ENCODE results near the gene FGF16. TPM values are rescaled to one million over a fixed set of nuclear protein-coding genes. Genes with fewer than 3 reads are reported as not detected.

FGF16 gene
- polyA plus RNA-seq, 3 donors, result not detected

DNA sequence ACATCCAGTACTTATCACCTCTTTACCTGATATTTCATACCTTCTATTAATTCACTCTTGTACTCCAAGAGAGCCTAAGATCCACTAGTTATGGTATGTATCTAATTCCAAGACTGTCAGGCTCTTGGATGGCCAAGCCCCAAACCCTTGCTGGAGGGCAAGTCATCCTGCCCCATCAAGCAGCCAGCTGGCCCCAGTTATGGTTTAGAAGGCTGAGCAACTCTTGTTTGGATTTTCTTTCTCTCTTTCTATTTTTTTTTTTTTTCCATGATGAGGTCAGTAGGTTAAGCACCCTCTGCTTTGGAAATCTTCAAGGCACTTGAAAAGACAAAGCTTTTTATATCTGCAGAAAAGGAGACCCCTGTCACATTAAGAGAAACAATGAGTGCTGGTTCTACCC lies 10.9 kb upstream of the FGF16 start:
- no peaks in the 10 kb centered on the region for H3K4me1 ChIP-seq (ENCODE audit: control insufficient read depth in 1 of 2, insufficient read depth in 2 of 2, low read length in 2 of 2)
- H2AFZ ChIP-seq (ENCODE audit: insufficient read depth, low read depth, low read length, poor library complexity, severe bottlenecking), result no peak overlapping the region
- peaks cover 2% of the 10 kb centered on the region for H3K4me1 Mint-ChIP-seq
- DNase-seq, result no peak
- TF ChIP-seq, protein P1, sequence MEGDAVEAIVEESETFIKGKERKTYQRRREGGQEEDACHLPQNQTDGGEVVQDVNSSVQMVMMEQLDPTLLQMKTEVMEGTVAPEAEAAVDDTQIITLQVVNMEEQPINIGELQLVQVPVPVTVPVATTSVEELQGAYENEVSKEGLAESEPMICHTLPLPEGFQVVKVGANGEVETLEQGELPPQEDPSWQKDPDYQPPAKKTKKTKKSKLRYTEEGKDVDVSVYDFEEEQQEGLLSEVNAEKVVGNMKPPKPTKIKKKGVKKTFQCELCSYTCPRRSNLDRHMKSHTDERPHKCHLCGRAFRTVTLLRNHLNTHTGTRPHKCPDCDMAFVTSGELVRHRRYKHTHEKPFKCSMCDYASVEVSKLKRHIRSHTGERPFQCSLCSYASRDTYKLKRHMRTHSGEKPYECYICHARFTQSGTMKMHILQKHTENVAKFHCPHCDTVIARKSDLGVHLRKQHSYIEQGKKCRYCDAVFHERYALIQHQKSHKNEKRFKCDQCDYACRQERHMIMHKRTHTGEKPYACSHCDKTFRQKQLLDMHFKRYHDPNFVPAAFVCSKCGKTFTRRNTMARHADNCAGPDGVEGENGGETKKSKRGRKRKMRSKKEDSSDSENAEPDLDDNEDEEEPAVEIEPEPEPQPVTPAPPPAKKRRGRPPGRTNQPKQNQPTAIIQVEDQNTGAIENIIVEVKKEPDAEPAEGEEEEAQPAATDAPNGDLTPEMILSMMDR (IDR thresholded peaks at IDR 0.05), result no peak
- no peak overlapping the region for H3K4me3 Mint-ChIP-seq
- H3K27ac ChIP-seq (ENCODE audit: low read depth in 1 of 2, low read length in 2 of 2), result no peak overlapping the region
- intact Hi-C loops (cut with micrococcal nuclease), result no loop called here
- H3K27ac Mint-ChIP-seq, result peak overlapping the region in 1 of 7 donors; percentile 42
- H3K36me3 Mint-ChIP-seq, result no peaks in the 10 kb centered on the region
- H3K4me2 ChIP-seq (replicated peaks; ENCODE audit: extremely low read depth, low read length, poor library complexity, severe bottlenecking), result no peak overlapping the region
- H3K9me3 ChIP-seq (replicated peaks in 1 of 2; ENCODE audit: control insufficient read depth in 1 of 2, insufficient read depth in 1 of 2, low read length in 2 of 2), result no peaks in the 10 kb centered on the region
- peaks cover 0 to 2% (median 2%) of the 10 kb centered on the region in 3 donors for H3K27me3 Mint-ChIP-seq (ENCODE audit: low read depth in 3 of 3)
- no peak overlapping the region for H3K4me3 ChIP-seq (replicated peaks in 1 of 3; ENCODE audit: low read depth in 2 of 3, low read length in 3 of 3)
- H3K79me2 ChIP-seq (ENCODE audit: insufficient read depth, low read length), result no peaks in the 10 kb centered on the region
- no peak overlapping the region for H3K9ac ChIP-seq (ENCODE audit: insufficient read depth, low read length, poor library complexity, severe bottlenecking)
- peaks cover 0 to 2% (median 0%) of the 10 kb centered on the region in 7 donors for H3K9me3 Mint-ChIP-seq
- no peaks in the 10 kb centered on the region for H3K27me3 ChIP-seq (ENCODE audit: control insufficient read depth in 2 of 2, insufficient read depth in 2 of 2, low read length in 2 of 2)
- H3K36me3 ChIP-seq (replicated peaks in 1 of 2; ENCODE audit: control insufficient read depth in 1 of 2, insufficient read depth in 2 of 2, low read length in 2 of 2), result no peaks in the 10 kb centered on the region
- H4K20me1 ChIP-seq (ENCODE audit: insufficient read depth, low read length), result no peaks in the 10 kb centered on the region

DNA sequence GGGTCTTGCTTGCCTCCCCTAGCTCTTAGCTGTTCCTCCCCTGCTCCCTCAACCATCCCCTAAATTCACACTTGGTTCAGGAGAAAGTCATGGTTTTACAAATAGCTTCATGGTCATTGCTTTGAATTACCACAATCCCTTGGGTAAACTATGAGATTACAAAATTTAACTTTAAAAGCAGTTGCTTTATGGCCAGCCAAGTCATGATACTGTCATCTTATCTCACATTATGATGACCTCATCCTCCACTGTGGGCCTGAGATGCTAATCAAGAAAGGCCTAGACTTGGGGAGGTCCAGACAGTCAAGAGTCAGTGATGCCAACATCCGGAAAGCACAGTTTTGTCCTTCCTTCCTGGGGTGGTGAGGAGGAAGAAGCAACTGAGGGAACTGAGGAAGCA lies 10.5 kb upstream of the FGF16 start:
- H3K79me2 ChIP-seq (ENCODE audit: insufficient read depth, low read length), result no peaks in the 10 kb centered on the region
- no peak overlapping the region for H3K9ac ChIP-seq (ENCODE audit: insufficient read depth, low read length, poor library complexity, severe bottlenecking)
- H3K4me2 ChIP-seq (replicated peaks; ENCODE audit: extremely low read depth, low read length, poor library complexity, severe bottlenecking), result no peak overlapping the region
- Mint-ChIP-seq H3K9me3 (peaks cover 0 to 2% (median 0%) of the 10 kb centered on the region in 7 donors), H3K36me3 (no peaks in the 10 kb centered on the region), H3K4me1 (no peaks in the 10 kb centered on the region), H3K27me3 (ENCODE audit: low read depth in 3 of 3) (peaks cover 0 to 2% (median 2%) of the 10 kb centered on the region in 3 donors), H3K4me3 (no peak overlapping the region), H3K27ac (no peak overlapping the region)
- no peak overlapping the region for H2AFZ ChIP-seq (ENCODE audit: insufficient read depth, low read depth, low read length, poor library complexity, severe bottlenecking)
- WGBS (ENCODE audit: insufficient coverage), result no CpG with 5 or more reads among the region's 1 CpG
- no peaks in the 10 kb centered on the region for H4K20me1 ChIP-seq (ENCODE audit: insufficient read depth, low read length)
- no peaks in the 10 kb centered on the region for H3K9me3 ChIP-seq (replicated peaks in 1 of 2; ENCODE audit: control insufficient read depth in 1 of 2, insufficient read depth in 1 of 2, low read length in 2 of 2)
- H3K4me3 ChIP-seq (replicated peaks in 1 of 3; ENCODE audit: low read depth in 2 of 3, low read length in 3 of 3), result no peak overlapping the region
- TF ChIP-seq, protein P1 (IDR thresholded peaks at IDR 0.05), result no peak
- H3K36me3 ChIP-seq (replicated peaks in 1 of 2; ENCODE audit: control insufficient read depth in 1 of 2, insufficient read depth in 2 of 2, low read length in 2 of 2), result no peaks in the 10 kb centered on the region
- DNase-seq, result no peak
- H3K27ac ChIP-seq (ENCODE audit: low read depth in 1 of 2, low read length in 2 of 2), result no peak overlapping the region
- no peaks in the 10 kb centered on the region for H3K4me1 ChIP-seq (ENCODE audit: control insufficient read depth in 1 of 2, insufficient read depth in 2 of 2, low read length in 2 of 2)
- H3K27me3 ChIP-seq (ENCODE audit: control insufficient read depth in 2 of 2, insufficient read depth in 2 of 2, low read length in 2 of 2), result no peaks in the 10 kb centered on the region
- intact Hi-C loops (cut with micrococcal nuclease), result no loop called here

Data from CD14-positive monocyte (primary cell).